ENCODE results near the gene BCAP31.
"Not testable (repeated sequence)": the region's sequence is repeated elsewhere in the genome, so short reads cannot be mapped to it uniquely, and the experiment has no call there.

Gene BCAP31

GRCh38 chrX:153733651-153734240 is 9.6 kb upstream of the BCAP31 start:
- no peak for DNase-seq (ENCODE audit: low read depth)

GRCh38 chrX:153732401-153732800 is 8.2 kb upstream of the BCAP31 start:
- DNase-seq (ENCODE audit: low read depth): no peak

GRCh38 chrX:153731845-153732215 is 7.6 kb upstream of the BCAP31 start:
- DNase-seq (ENCODE audit: low read depth): no peak

- no peak for DNase-seq (ENCODE audit: low read depth)
Observed at GRCh38 chrX:153731117-153731844, 7.1 kb upstream of the BCAP31 start.

- not testable (repeated sequence) for DNase-seq (ENCODE audit: low read depth)
Observed at GRCh38 chrX:153730115-153730514, 5.9 kb upstream of the BCAP31 start.

- DNase-seq (ENCODE audit: low read depth): no peak
Observed at GRCh38 chrX:153728951-153729631, 4.9 kb upstream of the BCAP31 start.

GRCh38 chrX:153728095-153728494 is 3.9 kb upstream of the BCAP31 start:
- no peak for DNase-seq (ENCODE audit: low read depth)

- no peak for DNase-seq (ENCODE audit: low read depth)
Observed at GRCh38 chrX:153727123-153727931, 3.1 kb upstream of the BCAP31 start.

- no peak for DNase-seq (ENCODE audit: low read depth)
Observed at GRCh38 chrX:153726286-153727122, 2.3 kb upstream of the BCAP31 start.

GRCh38 chrX:153725832-153726285 is 1.7 kb upstream of the BCAP31 start:
- no peak for DNase-seq (ENCODE audit: low read depth)

GRCh38 chrX:153725039-153725831 is 1.0 kb upstream of the BCAP31 start:
- DNase-seq (ENCODE audit: low read depth): no peak

- peak; percentile 33 for DNase-seq (ENCODE audit: low read depth)
Observed at GRCh38 chrX:153723351-153724251, 586 bp downstream of the BCAP31 start.

- no peak for DNase-seq (ENCODE audit: low read depth)
Observed at GRCh38 chrX:153722704-153723350, 1.4 kb downstream of the BCAP31 start.

GRCh38 chrX:153719701-153720100 is 4.5 kb downstream of the BCAP31 start:
- no peak for DNase-seq (ENCODE audit: low read depth)

- no peak for DNase-seq (ENCODE audit: low read depth)
Observed at GRCh38 chrX:153719238-153719637, 4.9 kb downstream of the BCAP31 start.

GRCh38 chrX:153717445-153717844 is 6.7 kb downstream of the BCAP31 start:
- no peak for DNase-seq (ENCODE audit: low read depth)

GRCh38 chrX:153714256-153714655 is 9.9 kb downstream of the BCAP31 start:
- DNase-seq (ENCODE audit: low read depth): no peak

GRCh38 chrX:153709726-153710674 is 14.2 kb downstream of the BCAP31 start:
- DNase-seq (ENCODE audit: low read depth): no peak
